Activated CD4-positive, alpha-beta T cell treated with anti-CD3 and anti-CD28 coated beads for 36 hours (primary cell): ENCODE results near the gene CERS6. TPM values are rescaled to one million over a fixed set of nuclear protein-coding genes. Genes with fewer than 3 reads are reported as not detected.
"Not testable (repeated sequence)": the region's sequence is repeated elsewhere in the genome, so short reads cannot be mapped to it uniquely, and the experiment has no call there.

Experiments used
- ATAC-seq: fragments of 200-7000 bp; cut with Tn5 transposase; one replicate; pipeline ENCODE4 v1.10.0; 2021; ENCODE audit warnings: mild to moderate bottlenecking, moderate library complexity
- CTCF ChIA-PET: fragments of 350-600 bp; sonication (Branson Sonifier 250); formaldehyde crosslinking; loops from one replicate; lab custom pipeline; 2021; ENCODE audit warnings: antibody characterized with exemption; lab: Charles Lee
- POLR2A ChIA-PET: fragments of 350-600 bp; sonication (Branson Sonifier 250); formaldehyde crosslinking; loops from one replicate; lab custom pipeline; 2021; ENCODE audit warnings: antibody characterized with exemption, inconsistent platforms; lab: Charles Lee
- DNase-seq: peaks from one replicate; pipeline ENCODE4 v3.0.0-alpha.2; 2020
- H3K27ac Mint-ChIP-seq: one replicate; pipeline ENCODE4 v1.8.0; 2021; ENCODE audit warnings: mixed read lengths
- H3K27me3 Mint-ChIP-seq: one replicate; pipeline ENCODE4 v1.8.0; 2021; ENCODE audit warnings: mixed read lengths
- H3K36me3 Mint-ChIP-seq: one replicate; pipeline ENCODE4 v1.8.0; 2021; ENCODE audit warnings: low read depth, mixed read lengths
- H3K4me1 Mint-ChIP-seq: one replicate; pipeline ENCODE4 v1.8.0; 2021; ENCODE audit warnings: mixed read lengths
- H3K4me3 Mint-ChIP-seq: one replicate; pipeline ENCODE4 v1.8.0; 2021; ENCODE audit warnings: mild to moderate bottlenecking, moderate library complexity, mixed read lengths
- H3K9me3 Mint-ChIP-seq: one replicate; pipeline ENCODE4 v1.8.0; 2021; ENCODE audit warnings: low read depth, mixed read lengths
- intact Hi-C, 2 experiments: fragments of 100-400 bp; cut with DNase I in 1 of 2; cut with micrococcal nuclease in 1 of 2; formaldehyde crosslinking; loops; one replicate each; pipeline versions ENCODE4 v1.14.2 to v1.15.1; 2022 to 2024; cut with DNase I, micrococcal nuclease
- total RNA-seq, 2 experiments: library from RNA; stranded (reverse); gene quantifications; one replicate each; pipeline ENCODE4 v1.2.3, GENCODE V29; 2021

The CERS6 gene, protein sequence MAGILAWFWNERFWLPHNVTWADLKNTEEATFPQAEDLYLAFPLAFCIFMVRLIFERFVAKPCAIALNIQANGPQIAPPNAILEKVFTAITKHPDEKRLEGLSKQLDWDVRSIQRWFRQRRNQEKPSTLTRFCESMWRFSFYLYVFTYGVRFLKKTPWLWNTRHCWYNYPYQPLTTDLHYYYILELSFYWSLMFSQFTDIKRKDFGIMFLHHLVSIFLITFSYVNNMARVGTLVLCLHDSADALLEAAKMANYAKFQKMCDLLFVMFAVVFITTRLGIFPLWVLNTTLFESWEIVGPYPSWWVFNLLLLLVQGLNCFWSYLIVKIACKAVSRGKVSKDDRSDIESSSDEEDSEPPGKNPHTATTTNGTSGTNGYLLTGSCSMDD
- total RNA-seq, result 10 to 100 TPM; 12.9 to 13.1 TPM

GRCh38 chr2:168455645-168456520 lies at the start of gene CERS6:
Gene CERS6, plus strand, starts transcription at chr2:168456272. Its CDS starts 177 bp downstream, at chr2:168456449.
- Mint-ChIP-seq H3K4me3 (no peak within 1 kb of the TSS), H3K36me3 (no peaks in the 10 kb centered on the region), H3K4me1 (peaks cover 38% of the 10 kb centered on the region), H3K9me3 (no peaks in the 10 kb centered on the region), H3K27me3 (peaks cover 2% of the 10 kb centered on the region), H3K27ac (peak within 1 kb of the TSS; percentile 87)
- intact Hi-C loops, result loop anchor here (1.0 to 10.0 kb wide), 6 partner anchors 23 to 211 kb away; partner anchors contain the start of gene STK39 (in 2 of the 2)
- ChIA-PET CTCF (interaction anchor here (0.6 to 0.7 kb wide), 4 partner anchors 12 to 216 kb away, joined by 3 read pairs; no protein-coding TSS in a partner anchor), POLR2A (interaction anchor here (0.6 kb wide), 1 partner anchor 1357 kb away, joined by 4 read pairs; no protein-coding TSS in a partner anchor)
- ATAC-seq (peak; percentile 92), DNase-seq (peak; percentile 95)

GRCh38 chr2:168412301-168412700 lies 43.8 kb upstream of the CERS6 start:
- CTCF ChIA-PET, H3K36me3 Mint-ChIP-seq: not testable (repeated sequence)

DNA sequence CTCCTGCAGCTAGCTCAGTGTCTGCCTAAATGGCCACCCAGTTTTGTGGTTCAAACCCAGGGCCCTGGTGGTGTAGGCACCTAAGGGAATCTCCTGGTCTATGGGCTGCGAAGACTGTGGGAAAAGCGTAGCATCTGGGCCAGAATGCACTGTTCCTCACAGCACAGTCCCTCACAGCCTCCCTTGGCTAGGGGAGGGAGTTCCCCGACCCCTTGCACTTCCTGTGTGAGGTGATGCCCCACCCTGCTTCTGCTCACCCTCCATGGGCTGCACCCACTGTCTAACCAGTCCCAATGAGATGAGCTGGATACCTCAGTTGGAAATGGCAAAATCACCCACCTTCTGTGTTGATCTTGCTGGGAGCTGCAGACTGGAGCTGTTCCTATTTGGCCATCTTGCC lies 43.0 kb upstream of the CERS6 start:
- H3K36me3 Mint-ChIP-seq, DNase-seq, H3K4me3 Mint-ChIP-seq, H3K4me1 Mint-ChIP-seq, H3K27ac Mint-ChIP-seq, H3K9me3 Mint-ChIP-seq, intact Hi-C loops, H3K27me3 Mint-ChIP-seq, CTCF ChIA-PET, POLR2A ChIA-PET, ATAC-seq: not testable (repeated sequence)

More at GRCh38 chr2:168412301-168412700, 43.8 kb upstream of the CERS6 start:
- peaks cover 11% of the 10 kb centered on the region for H3K9me3 Mint-ChIP-seq
- intact Hi-C loops, H3K4me3 Mint-ChIP-seq, H3K27me3 Mint-ChIP-seq, H3K27ac Mint-ChIP-seq, H3K4me1 Mint-ChIP-seq, ATAC-seq, DNase-seq: not testable (repeated sequence)
- POLR2A ChIA-PET, result interaction anchor here (0.7 kb wide), 1 partner anchor 1421 kb away, joined by 4 read pairs; no protein-coding TSS in a partner anchor

DNA sequence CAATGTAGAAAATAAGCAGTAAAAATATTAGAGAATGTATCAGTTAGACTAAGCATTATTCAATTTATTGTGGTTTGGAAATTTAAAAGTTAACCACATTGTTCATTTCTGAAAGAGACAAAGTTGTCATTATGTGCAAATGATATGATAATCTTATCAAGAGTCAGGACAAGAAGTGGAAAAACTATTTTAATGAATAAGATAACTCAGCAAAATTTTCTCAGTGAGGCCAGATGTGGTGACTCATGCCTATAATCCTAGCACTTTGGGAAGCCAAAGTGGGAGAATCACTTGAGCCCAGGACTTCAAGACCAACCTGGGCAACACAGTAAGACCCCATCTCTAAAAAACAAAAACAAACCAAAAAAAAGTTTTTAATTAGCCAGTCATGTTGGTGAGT lies 39.5 kb upstream of the CERS6 start:
- no peaks in the 10 kb centered on the region for H3K36me3 Mint-ChIP-seq
- ATAC-seq (no peak), DNase-seq (no peak)
- no peaks in the 10 kb centered on the region for H3K27me3 Mint-ChIP-seq
- H3K9me3 Mint-ChIP-seq, result peaks cover 7% of the 10 kb centered on the region
- peaks cover 13% of the 10 kb centered on the region for H3K4me1 Mint-ChIP-seq
- H3K4me3 Mint-ChIP-seq, result no peak overlapping the region
- intact Hi-C loops, result no loop called here
- no peak overlapping the region for H3K27ac Mint-ChIP-seq
- CTCF ChIA-PET, result interaction anchor here (0.7 kb wide), 1 partner anchor 343 kb away, joined by 3 read pairs; no protein-coding TSS in a partner anchor
- POLR2A ChIA-PET, result no interaction called here

GRCh38 chr2:168422584-168422983 lies 33.5 kb upstream of the CERS6 start:
- POLR2A ChIA-PET, result no interaction called here
- no peak overlapping the region for H3K27ac Mint-ChIP-seq
- H3K4me3 Mint-ChIP-seq, result no peak overlapping the region
- H3K9me3 Mint-ChIP-seq, result peaks cover 3% of the 10 kb centered on the region
- intact Hi-C loops, result no loop called here
- H3K27me3 Mint-ChIP-seq, result no peaks in the 10 kb centered on the region
- DNase-seq (no peak), ATAC-seq (no peak)
- peaks cover 36% of the 10 kb centered on the region for H3K4me1 Mint-ChIP-seq
- H3K36me3 Mint-ChIP-seq, result no peaks in the 10 kb centered on the region
- CTCF ChIA-PET, result no interaction called here

DNA sequence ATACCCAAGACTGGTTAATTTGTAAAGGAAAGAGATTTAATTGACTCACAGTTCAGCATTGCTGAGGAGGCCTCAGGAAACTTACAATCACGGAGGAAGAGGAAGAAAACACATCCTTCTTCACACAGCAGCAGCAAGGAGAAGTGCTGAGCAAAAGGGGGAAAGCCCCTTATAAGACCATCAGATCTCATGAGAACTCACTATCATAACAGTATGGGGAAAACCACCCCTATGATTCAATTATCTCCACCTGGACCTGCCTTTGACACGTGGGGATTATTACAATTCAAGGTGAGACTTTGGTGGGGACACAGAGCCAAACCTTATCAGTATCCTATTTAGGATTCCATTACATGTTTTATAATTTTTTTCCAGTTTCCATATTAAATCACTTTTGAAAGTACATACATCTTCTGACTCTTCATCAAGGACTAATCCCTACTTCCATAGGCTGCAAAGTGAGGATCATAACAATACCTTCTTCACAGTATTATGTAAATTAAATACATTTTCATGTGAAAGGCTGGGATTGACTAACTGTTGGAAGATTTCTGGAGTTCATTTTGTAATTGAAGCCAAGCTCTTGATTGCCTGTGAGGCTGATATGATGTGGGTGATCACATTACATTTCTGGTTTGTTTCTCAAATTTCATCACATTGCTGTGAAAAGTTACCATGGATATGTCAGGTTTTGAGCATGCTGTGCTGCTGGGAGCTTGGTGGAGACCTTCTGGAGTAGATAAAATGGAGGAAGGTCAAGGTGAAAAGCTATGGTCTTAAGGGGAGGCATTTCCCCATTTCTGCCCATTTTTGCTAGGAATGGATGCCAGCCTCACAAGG lies 31.7 kb upstream of the CERS6 start:
- no peaks in the 10 kb centered on the region for H3K36me3 Mint-ChIP-seq
- POLR2A ChIA-PET, result no interaction called here

GRCh38 chr2:168424971-168425370 lies 31.1 kb upstream of the CERS6 start:
- Mint-ChIP-seq H3K4me3 (no peak overlapping the region), H3K36me3 (no peaks in the 10 kb centered on the region), H3K27ac (no peak overlapping the region), H3K27me3 (no peaks in the 10 kb centered on the region), H3K9me3 (peaks cover 3% of the 10 kb centered on the region), H3K4me1 (peaks cover 36% of the 10 kb centered on the region)
- ATAC-seq (no peak), DNase-seq (no peak)
- intact Hi-C loops, result no loop called here
- POLR2A ChIA-PET, result interaction anchor here (0.6 kb wide), 1 partner anchor 27 kb away, joined by 5 read pairs; no protein-coding TSS in a partner anchor
- CTCF ChIA-PET, result interaction anchor here (0.6 kb wide), 1 partner anchor 15 kb away, joined by 4 read pairs; no protein-coding TSS in a partner anchor

More for the DNA sequence above, 31.7 kb upstream of the CERS6 start:
- Mint-ChIP-seq H3K4me1 (peaks cover 36% of the 10 kb centered on the region), H3K4me3 (no peak overlapping the region), H3K27me3 (no peaks in the 10 kb centered on the region), H3K9me3 (peaks cover 3% of the 10 kb centered on the region), H3K27ac (no peak overlapping the region)
- intact Hi-C loops, result no loop called here
- ATAC-seq (no peak), DNase-seq (no peak)
- CTCF ChIA-PET, result no interaction called here

DNA sequence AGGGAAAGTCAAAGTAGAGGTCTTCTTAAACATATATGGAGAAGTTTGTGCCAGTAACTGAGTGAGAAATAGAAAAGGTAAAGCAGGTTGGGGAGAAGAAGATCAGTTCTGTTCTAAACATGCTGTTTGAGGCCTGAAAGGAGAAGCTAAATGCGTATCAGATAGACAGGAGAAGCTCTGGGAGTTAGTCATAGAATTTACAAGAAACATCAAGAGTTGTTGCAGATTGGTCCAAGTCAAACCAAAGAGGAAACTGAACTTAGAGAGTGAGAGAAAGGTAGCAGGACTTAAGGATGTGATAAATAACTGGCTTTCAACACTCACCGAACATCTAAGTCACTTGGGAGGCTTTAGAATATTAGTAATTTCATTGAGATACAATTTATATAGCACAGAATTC lies 29.2 kb upstream of the CERS6 start:
- ChIA-PET CTCF (interaction anchor here (1.7 kb wide), 1 partner anchor 81 kb away, joined by 4 read pairs; no protein-coding TSS in a partner anchor), POLR2A (no interaction called here)
- ATAC-seq, result peak; percentile 53
- intact Hi-C loops, result no loop called here
- no peak for DNase-seq
- no peak overlapping the region for H3K4me3 Mint-ChIP-seq
- H3K27me3 Mint-ChIP-seq, result no peaks in the 10 kb centered on the region
- H3K4me1 Mint-ChIP-seq, result peaks cover 37% of the 10 kb centered on the region
- H3K36me3 Mint-ChIP-seq, result no peaks in the 10 kb centered on the region
- H3K9me3 Mint-ChIP-seq, result peaks cover 3% of the 10 kb centered on the region
- H3K27ac Mint-ChIP-seq, result no peak overlapping the region

DNA sequence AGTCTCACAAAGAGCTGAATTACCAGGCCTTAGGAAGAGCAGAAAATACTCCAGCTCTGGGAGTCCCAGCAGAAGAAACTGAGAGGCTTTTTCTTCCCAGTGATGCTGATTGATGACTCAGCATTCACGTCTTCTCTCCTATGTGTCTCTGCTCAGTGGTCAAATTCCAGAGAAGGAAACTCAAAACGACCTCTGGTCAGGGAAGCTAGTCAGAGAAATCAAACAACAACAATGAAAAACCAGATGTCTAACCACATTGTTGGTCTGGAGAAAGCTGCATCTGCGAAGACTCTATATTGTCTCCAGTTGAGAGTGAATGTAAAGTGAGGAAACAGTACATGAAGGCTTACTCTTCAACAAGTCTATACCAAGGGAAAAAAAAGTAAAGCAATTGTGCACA lies 28.6 kb upstream of the CERS6 start:
- Mint-ChIP-seq H3K27me3 (no peaks in the 10 kb centered on the region), H3K4me3 (no peak overlapping the region), H3K9me3 (peaks cover 3% of the 10 kb centered on the region), H3K27ac (no peak overlapping the region), H3K36me3 (no peaks in the 10 kb centered on the region), H3K4me1 (peaks cover 37% of the 10 kb centered on the region)
- POLR2A ChIA-PET, result no interaction called here
- intact Hi-C loops, result no loop called here
- DNase-seq (no peak), ATAC-seq (no peak)
- CTCF ChIA-PET, result interaction anchor here (1.7 kb wide), 1 partner anchor 81 kb away, joined by 4 read pairs; no protein-coding TSS in a partner anchor

DNA sequence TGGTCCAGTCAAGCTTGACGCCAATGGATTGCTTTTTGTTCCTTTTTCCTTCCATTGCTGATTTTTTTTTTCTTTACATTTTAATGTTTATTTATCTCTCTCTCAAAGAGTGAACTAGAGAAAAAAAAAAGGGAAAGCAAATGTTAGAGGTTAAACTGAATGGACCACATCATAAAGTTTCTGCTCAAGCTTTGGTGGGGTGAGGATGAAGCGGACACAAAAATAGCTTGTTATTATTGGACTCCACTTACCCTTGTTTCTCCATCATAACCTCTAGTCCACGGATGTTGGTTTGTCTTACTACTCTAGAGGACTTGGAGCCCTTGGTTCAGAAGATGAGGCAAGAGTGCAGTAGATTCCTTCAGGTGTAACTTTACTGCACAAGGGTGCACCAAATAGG lies 27.6 kb upstream of the CERS6 start:
- ChIA-PET POLR2A (no interaction called here), CTCF (no interaction called here)
- ATAC-seq (no peak), DNase-seq (no peak)
- intact Hi-C loops, result no loop called here
- H3K27me3 Mint-ChIP-seq, result no peaks in the 10 kb centered on the region
- no peak overlapping the region for H3K4me3 Mint-ChIP-seq
- no peaks in the 10 kb centered on the region for H3K36me3 Mint-ChIP-seq
- H3K9me3 Mint-ChIP-seq, result peaks cover 3% of the 10 kb centered on the region
- no peak overlapping the region for H3K27ac Mint-ChIP-seq
- H3K4me1 Mint-ChIP-seq, result peaks cover 44% of the 10 kb centered on the region
